IPS-18c (cell line): ENCODE measurements around the gene PLA2G5.

ENCODE experiments used
- H3K4me3 ChIP-seq: 2 replicates; pipeline ENCODE4 v1.7.0; 2013; ENCODE audit warnings: low read depth, mild to moderate bottlenecking, low read length, moderate library complexity; ENCODE audit not compliant: insufficient read depth
- H3K9me3 ChIP-seq: one replicate; pipeline ENCODE4 v1.6.1; 2013; ENCODE audit warnings: mild to moderate bottlenecking, low read length, moderate library complexity; ENCODE audit not compliant: control insufficient read depth, insufficient read depth

Gene PLA2G5

DNA sequence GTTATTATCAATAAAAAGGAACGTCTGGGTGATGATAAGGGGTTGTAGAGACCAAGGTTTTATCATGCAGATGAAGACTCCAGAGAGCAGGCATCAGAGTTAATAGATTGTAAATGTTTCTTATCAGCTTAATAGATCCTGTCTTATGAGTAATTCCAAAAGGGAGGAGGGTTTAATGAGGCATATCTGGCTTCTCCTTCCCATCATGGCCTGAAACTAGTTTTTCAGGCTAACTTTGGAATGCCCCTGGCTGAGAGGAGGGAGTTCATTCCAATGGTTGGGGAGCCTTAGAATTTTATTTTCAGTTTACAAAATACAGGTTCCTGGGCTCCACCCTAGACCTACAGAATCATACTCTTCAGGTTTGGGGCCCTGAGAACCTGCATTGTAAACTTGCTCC lies 35.9 kb downstream of the PLA2G5 start:
- H3K9me3 ChIP-seq, result no peaks in the 10 kb centered on the region
- no peak overlapping the region for H3K4me3 ChIP-seq

DNA sequence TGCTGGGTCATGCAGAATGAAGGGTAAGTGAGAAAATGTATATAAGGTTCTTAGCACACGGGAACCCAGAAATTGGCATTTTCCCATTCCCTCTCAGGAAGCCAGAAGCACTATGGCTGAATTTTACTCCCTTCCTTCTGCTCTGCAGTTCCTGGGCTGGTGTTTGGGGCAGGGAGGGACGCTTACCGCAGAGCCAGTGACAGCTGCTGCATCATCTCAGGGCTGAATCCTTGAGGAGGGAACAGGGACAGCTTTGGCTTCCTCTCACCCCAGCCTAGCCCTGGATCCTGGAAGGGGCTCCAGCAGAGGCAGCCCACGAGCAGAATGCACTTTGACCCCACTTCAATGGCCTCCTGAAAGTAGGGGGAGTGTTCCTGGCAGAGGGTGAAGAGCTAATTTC lies 37.4 kb downstream of the PLA2G5 start:
- H3K9me3 ChIP-seq, result no peaks in the 10 kb centered on the region
- H3K4me3 ChIP-seq, result no peak overlapping the region

DNA sequence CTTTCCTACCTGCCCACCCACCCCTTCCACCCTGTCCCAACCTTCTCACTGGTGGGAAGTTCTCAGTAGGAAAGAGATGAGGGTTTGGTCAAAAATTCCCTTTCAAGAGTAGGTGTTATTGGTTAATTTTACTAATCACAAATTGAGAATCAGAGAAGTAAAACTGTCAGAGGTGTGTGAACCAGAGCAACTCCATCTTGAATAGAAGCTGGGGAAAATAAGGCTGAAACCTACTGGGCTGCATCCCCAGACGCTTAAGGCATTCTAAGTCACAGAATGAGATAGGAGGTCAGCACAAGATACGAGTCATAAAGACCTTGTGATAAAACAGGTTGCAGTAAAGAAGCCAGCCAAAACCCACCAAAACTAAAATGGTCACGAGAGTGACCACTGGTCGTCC lies 37.8 kb downstream of the PLA2G5 start:
- Histone ChIP-seq H3K4me3 (no peak overlapping the region), H3K9me3 (no peaks in the 10 kb centered on the region)

DNA sequence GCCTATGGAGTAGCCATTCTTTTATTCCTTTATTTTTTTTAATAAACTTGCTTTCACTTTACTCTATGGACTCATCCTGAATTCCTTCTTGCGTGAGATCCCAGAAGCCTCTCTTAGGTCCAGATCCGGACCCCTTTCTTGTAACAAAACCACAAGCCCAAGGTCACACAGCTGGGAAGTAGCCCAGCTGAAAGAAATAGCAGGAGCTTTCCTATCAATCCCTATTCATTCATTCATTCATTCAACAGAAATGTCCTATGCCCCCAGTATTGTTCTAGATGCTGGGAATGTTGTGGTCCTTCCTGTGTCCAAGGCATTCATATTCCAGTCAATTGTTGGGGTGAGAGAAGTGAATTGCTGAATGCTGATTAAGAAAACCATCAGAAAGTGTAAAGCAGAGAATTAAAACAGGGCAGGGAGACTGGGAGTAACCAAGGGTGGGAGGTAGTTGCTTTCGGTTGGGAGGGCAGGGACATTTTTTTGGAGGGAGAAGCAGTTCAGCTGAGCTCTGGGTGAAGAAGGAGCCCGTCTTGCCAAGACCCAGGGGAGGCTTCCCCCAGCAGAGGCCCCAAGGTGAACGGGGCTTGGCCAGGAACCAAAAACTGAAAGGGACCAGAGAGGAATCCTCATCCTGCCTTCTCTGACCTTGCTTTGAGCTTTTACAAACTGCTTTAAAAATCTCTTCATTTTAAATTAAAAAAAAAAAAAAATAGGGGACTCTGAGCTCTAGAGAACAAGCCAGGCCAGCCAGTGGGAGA lies 38.6 kb downstream of the PLA2G5 start:
- H3K4me3 ChIP-seq, result no peak overlapping the region
- H3K9me3 ChIP-seq, result no peaks in the 10 kb centered on the region

DNA sequence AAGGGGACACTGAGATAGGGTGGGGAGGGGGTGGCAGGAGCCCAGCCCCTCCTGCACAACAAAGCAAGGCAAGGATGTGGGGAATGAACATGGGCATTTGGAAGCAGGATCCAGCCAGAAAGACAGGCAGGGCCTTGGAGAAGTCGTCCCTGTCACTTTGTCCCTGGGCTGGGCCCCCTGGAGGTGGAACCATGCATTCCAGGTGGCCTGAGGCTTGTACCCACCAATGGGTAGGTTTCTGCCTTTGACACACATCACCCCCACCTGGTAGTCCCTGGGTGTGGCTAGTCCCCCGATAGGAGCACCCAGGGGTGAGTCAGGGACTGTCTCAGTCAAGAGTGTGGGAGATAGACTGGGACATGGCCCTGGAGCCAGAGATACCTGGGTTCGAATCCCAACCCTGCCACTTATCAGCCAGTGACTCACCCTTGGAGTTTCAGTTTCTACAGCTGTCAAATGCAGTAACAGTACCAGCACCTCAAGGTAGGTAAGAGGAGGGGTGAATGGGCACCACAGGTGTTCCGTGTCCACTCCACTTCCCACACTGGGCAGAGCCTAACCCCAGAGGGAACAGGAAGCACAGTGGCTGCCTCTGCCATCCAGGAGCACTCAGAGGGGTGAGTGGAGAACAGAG lies 39.3 kb downstream of the PLA2G5 start:
- Histone ChIP-seq H3K9me3 (no peaks in the 10 kb centered on the region), H3K4me3 (no peak overlapping the region)

DNA sequence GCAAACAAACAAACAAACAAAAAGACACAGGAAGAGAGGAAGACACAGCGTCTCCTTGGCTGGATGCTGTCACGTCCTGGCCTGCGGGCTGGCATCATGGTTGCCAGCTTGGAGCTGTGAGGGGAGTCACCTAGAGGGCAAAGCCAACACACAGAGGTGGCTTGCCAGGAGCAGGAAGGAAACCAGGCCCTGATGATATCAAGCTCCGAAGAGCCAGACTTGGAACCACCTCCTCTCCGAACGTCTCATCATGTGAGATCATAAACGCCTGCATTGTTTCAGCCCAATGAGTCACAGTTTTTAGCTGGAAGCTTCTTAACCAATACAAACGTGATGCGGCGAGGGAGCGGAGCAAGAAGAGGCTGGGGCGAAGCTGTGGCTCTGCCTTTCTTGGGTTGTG lies 40.7 kb downstream of the PLA2G5 start:
- H3K9me3 ChIP-seq, result no peaks in the 10 kb centered on the region
- H3K4me3 ChIP-seq, result no peak overlapping the region

DNA sequence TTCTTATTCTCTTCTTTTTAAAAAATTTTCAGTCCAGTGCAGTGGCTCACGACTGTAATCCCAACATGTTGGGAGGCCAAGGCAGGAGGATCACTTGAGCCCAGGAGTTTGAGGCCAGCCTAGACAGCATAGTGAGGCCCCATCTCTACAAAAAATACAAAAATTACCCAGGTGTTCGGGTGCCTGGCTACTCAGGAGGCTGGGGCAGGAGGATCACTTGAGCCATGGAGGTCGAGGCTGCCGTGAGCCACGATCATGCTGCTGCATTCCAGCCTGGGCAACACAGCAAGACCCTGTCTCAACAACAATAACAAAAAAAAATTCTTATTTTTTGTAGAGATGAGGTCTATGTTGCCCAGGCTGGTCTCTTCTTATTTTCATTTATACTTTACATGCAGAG lies 41.5 kb downstream of the PLA2G5 start:
- Histone ChIP-seq H3K4me3 (no peak overlapping the region), H3K9me3 (no peaks in the 10 kb centered on the region)

DNA sequence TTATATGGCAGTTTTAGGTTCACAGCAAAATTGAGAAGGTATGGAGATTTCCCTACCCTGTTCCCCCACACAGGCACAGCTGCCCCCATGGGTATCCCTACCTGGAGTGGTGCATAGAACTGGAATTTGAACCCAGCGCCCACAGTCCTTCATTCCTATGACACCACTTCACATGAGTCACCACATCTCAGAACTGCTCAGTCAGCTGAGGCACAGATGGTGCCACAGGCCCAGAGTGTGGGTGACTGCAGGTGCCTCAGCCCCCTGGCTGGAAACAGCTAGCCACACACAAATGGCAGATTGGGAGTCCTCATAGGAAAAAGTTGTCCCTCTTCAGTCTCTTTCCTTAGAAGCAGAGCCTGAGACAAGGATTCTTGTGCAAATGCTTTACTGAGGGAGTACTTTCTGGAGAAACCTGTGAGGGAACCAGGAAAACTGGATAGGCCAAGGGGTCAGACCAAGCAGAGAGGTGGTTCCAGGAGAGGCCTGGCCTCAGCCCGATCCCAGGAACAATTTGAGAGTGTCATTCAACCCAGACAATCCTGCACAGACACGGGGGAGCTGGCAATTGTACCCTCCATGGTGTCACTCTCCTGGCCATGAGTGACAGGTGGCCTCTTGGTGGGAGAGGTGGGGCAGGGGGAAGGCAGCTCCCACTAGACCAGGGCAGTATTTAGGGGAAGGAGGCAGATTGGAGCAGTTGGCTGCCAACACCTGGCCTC lies 42.4 kb downstream of the PLA2G5 start:
- no peak overlapping the region for H3K4me3 ChIP-seq
- H3K9me3 ChIP-seq, result no peaks in the 10 kb centered on the region

DNA sequence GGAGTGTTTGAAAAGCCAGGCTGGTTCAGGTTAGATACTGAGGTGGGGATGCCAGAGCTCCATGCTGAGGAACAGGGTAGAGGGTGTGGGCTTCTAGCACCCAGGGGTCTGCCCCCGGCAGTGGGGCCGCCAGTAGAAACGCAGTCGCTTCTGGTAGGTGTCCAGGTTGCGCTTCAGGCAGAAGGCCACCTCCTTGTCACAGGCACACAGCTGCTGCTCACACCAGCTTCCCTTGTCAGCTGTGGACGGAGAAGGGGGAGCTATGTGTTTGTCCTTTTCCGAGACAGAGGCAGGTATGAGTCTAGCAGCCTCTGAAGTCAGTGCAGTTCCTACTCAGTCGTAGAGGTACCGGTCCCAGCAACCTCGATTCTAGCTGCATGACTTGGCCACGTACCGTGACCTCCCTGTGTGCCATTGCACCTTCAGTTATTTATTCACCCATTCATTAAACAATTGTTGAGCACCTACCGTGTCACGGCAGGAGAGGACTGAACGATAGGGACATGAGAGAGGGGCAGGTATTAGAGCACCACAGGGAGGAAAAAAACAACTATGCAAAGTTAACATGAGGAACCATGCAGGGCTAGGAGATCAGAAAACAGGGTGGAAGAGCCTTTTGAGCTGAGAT lies 44.1 kb downstream of the PLA2G5 start:
- H3K4me3 ChIP-seq, result no peak overlapping the region
- H3K9me3 ChIP-seq, result no peaks in the 10 kb centered on the region

DNA sequence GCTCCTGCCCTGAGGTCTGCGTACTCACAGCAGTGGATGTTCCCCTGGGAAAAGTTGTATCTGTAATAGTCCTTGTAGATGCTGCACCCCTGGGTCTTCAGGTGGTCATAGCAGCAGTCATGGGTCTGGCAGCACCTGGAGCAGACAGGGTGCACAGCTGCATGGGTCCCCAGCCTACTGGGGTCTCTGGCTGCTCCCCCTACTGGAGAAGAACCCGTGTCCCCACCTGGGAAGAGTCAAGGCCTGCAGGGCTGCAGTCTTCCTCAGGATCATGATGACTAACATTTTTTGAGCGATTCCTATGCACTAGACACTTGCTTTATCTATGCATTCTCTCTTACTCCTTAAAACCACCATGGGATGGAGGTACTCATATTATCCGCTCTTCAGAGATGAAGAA lies 45.5 kb downstream of the PLA2G5 start:
- no peaks in the 10 kb centered on the region for H3K9me3 ChIP-seq
- no peak overlapping the region for H3K4me3 ChIP-seq

DNA sequence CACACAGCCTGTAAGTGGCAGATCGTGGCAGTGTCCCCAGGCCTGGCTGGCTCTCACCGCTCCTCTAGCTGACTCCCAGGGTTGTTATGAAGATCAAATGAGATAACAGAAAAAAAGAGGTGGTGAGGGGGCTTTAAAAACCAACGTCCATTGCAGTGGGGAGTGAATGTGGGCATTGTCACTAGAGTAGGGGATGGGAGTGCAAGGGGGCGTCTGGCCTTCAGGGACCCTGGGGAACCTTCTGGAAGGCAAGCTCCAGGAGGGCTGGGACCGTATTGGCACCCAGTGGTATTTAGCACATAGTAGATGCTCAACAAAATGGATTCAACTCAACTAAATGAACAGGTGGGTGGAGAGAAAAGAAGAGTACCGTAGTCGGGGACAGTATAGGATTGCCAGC lies 45.9 kb downstream of the PLA2G5 start:
- H3K9me3 ChIP-seq, result no peaks in the 10 kb centered on the region
- no peak overlapping the region for H3K4me3 ChIP-seq

DNA sequence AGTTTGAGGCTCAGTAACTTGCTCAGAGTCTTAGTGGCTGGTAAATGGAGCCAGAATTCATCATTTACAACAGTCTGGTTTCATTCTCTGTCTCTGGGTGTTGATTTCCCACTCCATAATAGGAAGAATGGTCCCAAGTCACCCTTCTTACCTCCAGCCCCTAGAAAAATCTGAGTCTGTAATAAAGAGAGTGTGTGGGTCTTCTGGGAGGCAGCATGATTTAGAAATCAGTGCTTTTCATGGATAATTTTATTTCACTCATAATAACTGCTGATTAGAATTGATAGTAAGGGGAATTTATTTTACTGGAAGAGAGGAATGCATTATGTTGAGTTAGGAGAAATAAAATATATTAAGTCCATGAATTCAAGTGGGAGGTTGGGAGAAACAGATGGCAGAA lies 47.2 kb downstream of the PLA2G5 start:
- H3K4me3 ChIP-seq, result no peak overlapping the region
- H3K9me3 ChIP-seq, result no peaks in the 10 kb centered on the region

DNA sequence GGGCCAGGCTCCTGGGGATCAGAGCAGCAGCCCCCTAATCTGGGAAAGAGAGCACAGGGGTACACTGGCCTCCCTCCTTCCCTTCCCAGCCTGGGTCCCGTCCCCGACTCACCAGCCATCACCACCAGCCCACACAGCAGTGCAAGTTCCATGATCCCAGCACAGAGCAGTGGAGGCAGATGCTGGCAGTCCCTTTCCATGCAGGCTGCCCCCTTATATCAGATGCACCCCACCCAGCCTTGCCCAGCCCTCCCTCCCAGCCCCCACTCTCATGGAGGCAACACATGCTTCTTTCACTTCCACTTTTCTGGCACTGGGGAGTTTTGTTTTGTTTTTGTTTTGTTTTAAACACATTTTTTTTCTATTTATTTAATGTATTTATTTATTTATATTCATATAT lies 49.4 kb downstream of the PLA2G5 start, which contains the start of gene PLA2G2D:
Gene PLA2G2D, minus strand, starts transcription at position 190 of the 400 bp plus-strand sequence. Its CDS starts 38 bp downstream, at position 152.
- no peaks in the 10 kb centered on the region for H3K9me3 ChIP-seq
- H3K4me3 ChIP-seq, result no peak within 1 kb of the TSS

DNA sequence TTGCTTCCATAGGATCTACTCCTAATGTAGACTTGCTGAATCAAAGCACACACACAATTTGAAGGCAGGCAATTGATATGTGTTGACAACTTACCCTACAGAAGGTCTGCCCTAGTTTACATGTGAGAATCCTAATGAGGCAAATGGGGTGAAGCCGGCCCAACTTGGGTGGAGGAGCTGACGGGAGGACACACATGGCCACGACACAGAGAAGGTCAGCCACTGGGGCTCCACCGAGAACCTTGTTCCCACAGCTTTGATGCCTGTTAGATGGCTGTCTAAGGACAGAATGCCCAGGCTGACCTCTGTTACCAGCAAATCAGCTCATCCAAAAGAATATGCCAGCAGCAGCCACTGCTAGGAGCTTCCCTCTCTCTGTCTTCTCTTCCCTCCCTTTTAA lies 50.8 kb downstream of the PLA2G5 start:
- no peak overlapping the region for H3K4me3 ChIP-seq
- H3K9me3 ChIP-seq, result no peaks in the 10 kb centered on the region

DNA sequence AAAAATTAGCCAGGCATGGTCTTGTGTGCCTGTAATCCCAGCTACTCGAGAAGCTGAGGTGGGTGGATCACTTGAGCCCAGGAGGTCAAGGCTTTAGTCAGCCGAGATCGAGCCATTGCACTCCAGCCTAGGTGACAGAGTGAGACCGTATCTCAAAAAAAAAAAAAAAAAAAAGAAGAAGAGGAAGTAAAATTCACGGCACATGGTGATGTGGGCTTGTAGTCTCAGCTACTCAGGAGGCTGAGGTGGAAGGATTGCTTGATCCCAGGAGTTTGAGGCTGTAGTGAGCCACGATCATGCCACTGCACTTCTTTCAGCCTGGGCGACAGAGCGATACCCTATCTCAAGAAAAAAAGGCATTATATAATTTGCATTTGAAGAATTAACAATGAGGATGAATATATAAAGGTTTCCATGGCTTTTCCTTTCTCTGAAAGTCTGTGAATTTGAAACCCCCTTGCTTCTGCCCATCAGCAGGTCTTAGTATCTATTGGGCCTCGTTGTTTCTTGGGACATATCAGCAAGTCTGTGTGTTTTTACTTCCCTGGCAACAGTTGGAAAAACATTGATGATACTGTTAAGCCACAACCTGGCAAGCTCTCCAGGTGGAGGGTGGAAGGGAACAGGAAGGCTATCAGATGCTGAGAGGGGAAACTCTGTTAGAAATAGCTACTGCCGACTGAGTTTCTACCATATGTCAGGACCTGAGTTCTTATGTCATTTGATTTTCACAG lies 53.9 kb downstream of the PLA2G5 start:
- no peaks in the 10 kb centered on the region for H3K9me3 ChIP-seq

DNA sequence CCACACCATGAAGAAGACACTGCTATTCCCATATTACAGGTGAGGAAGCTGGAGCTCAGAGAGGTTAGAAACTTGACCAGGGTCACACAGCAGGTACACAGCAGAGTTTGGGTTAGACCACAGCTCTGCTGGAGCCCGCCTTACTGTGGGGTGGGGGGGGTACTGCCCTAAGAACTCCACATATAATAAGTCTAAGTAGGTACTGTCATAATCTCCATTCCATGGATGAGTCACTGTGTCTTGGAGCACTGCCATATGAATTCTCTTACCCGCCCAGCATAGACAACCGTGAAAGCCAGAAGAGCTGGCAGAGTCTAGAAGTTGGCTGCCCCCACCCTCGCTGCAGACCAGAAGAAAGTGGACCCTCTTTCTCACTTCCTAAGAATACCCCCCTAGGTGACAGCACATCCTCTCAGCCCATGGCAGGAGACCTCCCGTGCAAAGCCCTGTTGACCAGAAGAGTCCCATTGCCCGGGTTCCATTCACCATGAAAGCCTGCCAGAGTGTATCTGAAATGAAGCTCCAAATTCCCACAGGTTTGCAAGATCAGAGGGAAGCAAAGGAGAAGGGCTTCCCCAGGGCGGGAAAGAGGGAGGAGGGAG lies 54.6 kb downstream of the PLA2G5 start:
- Histone ChIP-seq H3K4me3 (no peak overlapping the region), H3K9me3 (no peaks in the 10 kb centered on the region)

More for the DNA sequence above, 53.9 kb downstream of the PLA2G5 start:
- no peak overlapping the region for H3K4me3 ChIP-seq

DNA sequence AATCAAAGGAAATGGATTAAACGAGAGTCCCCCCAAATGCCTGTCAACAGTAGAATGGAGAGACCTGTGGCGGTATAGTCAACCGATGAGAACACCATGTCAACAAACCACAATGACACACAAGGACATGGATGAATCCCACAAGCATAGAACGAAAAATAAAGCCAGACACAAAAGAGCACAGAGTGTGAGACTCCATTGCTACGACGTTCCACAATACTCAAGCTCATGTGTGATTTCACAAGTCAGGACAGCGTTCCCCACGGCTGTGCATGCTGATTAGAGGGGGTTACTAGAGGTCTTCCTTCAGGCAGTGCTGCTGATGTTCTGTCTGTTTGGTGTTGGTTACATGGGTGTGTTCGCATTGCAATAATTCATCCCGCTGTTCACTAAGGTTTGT lies 55.1 kb downstream of the PLA2G5 start:
- no peak overlapping the region for H3K4me3 ChIP-seq
- H3K9me3 ChIP-seq, result no peaks in the 10 kb centered on the region
